K562 (cell line): ENCODE data around the gene ZACN. TPM values are rescaled to one million over a fixed set of nuclear protein-coding genes. Genes with fewer than 3 reads are reported as not detected.
A peak's percentile ranks its signal among the peaks of the same experiment; 100 is the strongest.

Source experiments
- BHLHE40 ChIP-seq: IDR thresholded peaks from 2 replicates; pipeline ENCODE4 v1.6.1; 2011; ENCODE audit warnings: low read length, improper control_type of control experiment
- BRD4 ChIP-seq: fragments of 200-600 bp; sonication (generic); IDR thresholded peaks from 2 replicates; pipeline ENCODE4 v1.6.1; 2017; ENCODE audit warnings: inconsistent platforms
- CBX8 ChIP-seq: fragments of 200-600 bp; sonication (generic); IDR thresholded peaks from 2 replicates; pipeline ENCODE4 v1.6.1; 2012; ENCODE audit warnings: borderline replicate concordance, mixed run types, low read depth, mild to moderate bottlenecking, moderate library complexity, mixed read lengths, low read length, control low read depth, inconsistent platforms; ENCODE audit not compliant: poor library complexity, severe bottlenecking; ENCODE audit errors: extremely low read depth
- CHD4 ChIP-seq: fragments of 200-600 bp; sonication (generic); IDR thresholded peaks from 3 replicates; pipeline ENCODE4 v1.6.1; 2012; ENCODE audit warnings: low read depth, mild to moderate bottlenecking, mixed read lengths, low read length, inconsistent platforms; ENCODE audit not compliant: insufficient read depth, insufficient replicate concordance, poor library complexity, severe bottlenecking
- ETV5 ChIP-seq: sonication (generic); formaldehyde crosslinking; IDR thresholded peaks from 2 replicates; pipeline ENCODE4 v1.4.0; 2020; ENCODE audit warnings: low read depth, mild to moderate bottlenecking, missing genetic modification reagents
- HDAC3 ChIP-seq: fragments of 450-650 bp; IDR thresholded peaks from 2 replicates; pipeline ENCODE4 v1.6.1; 2018; ENCODE audit warnings: borderline replicate concordance, mild to moderate bottlenecking, moderate library complexity; ENCODE audit not compliant: partially characterized antibody
- KAT7 ChIP-seq: sonication (generic); formaldehyde crosslinking; IDR thresholded peaks from 2 replicates; pipeline ENCODE4 v1.8.0; 2022; ENCODE audit warnings: missing genetic modification reagents, mild to moderate bottlenecking, borderline replicate concordance
- NBN ChIP-seq: fragments of 450-650 bp; IDR thresholded peaks from 2 replicates; pipeline ENCODE4 v1.6.1; 2016; ENCODE audit warnings: low read depth, mild to moderate bottlenecking
- NCOR1 ChIP-seq: fragments of 450-650 bp; IDR thresholded peaks from 2 replicates; pipeline ENCODE4 v1.6.1; 2016; ENCODE audit warnings: mild to moderate bottlenecking, moderate library complexity
- NFATC3 ChIP-seq: fragments of 450-650 bp; IDR thresholded peaks from 2 replicates; pipeline ENCODE4 v1.6.1; 2017; ENCODE audit warnings: mild to moderate bottlenecking
- ZBTB12 ChIP-seq: fragments of 250-450 bp; sonication (Bioruptor Pico); IDR thresholded peaks from 2 replicates; pipeline ENCODE4 v1.4.0; 2020
- ZNF780A ChIP-seq: fragments of 250-450 bp; sonication (Bioruptor Pico); IDR thresholded peaks from 2 replicates; pipeline ENCODE4 v1.5.0; 2021; ENCODE audit warnings: mild to moderate bottlenecking
- polyA plus RNA-seq, 8 experiments: library from polyadenylated mRNA; depleted of rRNA in 4 of 8; stranded (reverse) in 5 of 8; unstranded in 3 of 8; fragments of >200 nt; fragmentation: Nextera tagmentation in 2 of 8; fragmentation: Illumina TruSeq in 1 of 8; extraction: Ambion mirVana in 2 of 8; extraction: Trizol in 1 of 8; gene quantifications; 2 replicates each; pipeline versions ENCODE4 v1.2.1 to v1.2.3, GENCODE V29; 2011 to 2014; ENCODE audit warnings: inconsistent platforms in 1 of 8, missing spikeins in 1 of 8
- total RNA-seq, 7 experiments: library from RNA; depleted of rRNA in 6 of 7; stranded (reverse); fragments of >200 nt in 6 of 7; fragmentation: Illumina TruSeq in 2 of 7; extraction: Trizol in 2 of 7; gene quantifications; 2 replicates each; pipeline versions ENCODE4 v1.2.1 to v1.2.3, GENCODE V29; 2011 to 2021; ENCODE audit warnings: low replicate concordance in 1 of 7
- TF ChIP-seq, protein P1 (sequence below): IDR thresholded peaks from 3 replicates; pipeline ENCODE4 v1.6.1; 2011; ENCODE audit warnings: borderline replicate concordance, mild to moderate bottlenecking; ENCODE audit not compliant: insufficient read length, insufficient read depth
- TF ChIP-seq, protein P2 (sequence below): sonication (generic); formaldehyde crosslinking; IDR thresholded peaks from 2 replicates; pipeline ENCODE4 v1.8.0; 2022; ENCODE audit warnings: missing genetic modification reagents, mild to moderate bottlenecking, borderline replicate concordance
- TF ChIP-seq, protein P3 (sequence below): fragments of 250-450 bp; sonication (Bioruptor Pico); IDR thresholded peaks from 2 replicates; pipeline ENCODE4 v1.5.0; 2020; ENCODE audit warnings: mild to moderate bottlenecking
- TF ChIP-seq, protein P4 (sequence below): fragments of 250-450 bp; sonication (Bioruptor Pico); IDR thresholded peaks from 2 replicates; pipeline ENCODE4 v1.5.0; 2021
- TF ChIP-seq, protein P5 (sequence below): fragments of 450-650 bp; IDR thresholded peaks from 2 replicates; pipeline ENCODE4 v1.6.1; 2016; ENCODE audit warnings: antibody characterized with exemption

The ZACN gene
- total and polyA plus RNA-seq, 9 of the 15 experiments (the other 6 are each of a cell fraction or from before 2014, with no cell fraction given): 0.07 TPM; not detected in 8

DNA sequence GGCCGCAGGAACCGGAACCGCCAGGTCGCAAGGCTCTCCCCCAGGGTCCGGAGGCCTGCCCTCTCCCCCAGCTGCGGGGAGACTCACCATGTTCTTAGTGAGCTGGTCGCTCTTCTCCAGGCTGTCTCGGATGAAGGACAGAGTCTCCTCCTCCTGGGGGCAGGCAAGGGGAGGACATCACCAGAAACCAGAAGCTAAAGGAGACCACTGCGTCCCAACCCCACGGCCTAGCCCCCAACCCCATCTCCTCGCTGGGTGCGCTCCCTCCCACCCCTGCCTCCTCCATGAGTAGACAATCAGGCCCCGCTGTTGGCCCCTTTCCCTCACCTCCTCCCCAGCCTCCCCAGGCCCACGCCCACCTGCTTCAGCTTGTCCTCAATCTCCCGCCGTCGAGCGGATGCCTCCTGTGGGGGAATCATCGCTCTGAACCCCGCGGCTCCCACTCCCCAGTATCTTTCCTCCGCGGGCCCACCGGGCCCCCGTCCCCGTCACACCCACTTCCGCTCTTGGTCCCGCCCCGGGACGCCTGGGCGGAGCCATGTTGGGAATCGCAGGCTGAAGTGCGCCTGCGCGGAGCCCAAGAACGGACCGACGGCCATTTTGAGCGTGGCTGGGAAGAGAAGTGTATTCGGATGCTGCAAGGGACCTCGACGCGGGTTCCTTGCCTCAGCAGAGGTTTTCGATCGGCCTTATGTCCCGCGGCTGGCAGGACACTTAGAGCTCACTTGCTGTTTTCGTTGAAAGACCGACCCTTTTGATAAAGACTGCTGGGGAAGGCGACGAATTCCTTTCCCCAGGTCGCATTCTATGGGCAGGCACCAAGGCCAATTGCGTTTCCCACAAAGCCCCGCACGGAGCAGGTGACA, 24.5 kb downstream of the ZACN start, which contains the start of gene EXOC7 (continued):
- TF ChIP-seq, protein P1, sequence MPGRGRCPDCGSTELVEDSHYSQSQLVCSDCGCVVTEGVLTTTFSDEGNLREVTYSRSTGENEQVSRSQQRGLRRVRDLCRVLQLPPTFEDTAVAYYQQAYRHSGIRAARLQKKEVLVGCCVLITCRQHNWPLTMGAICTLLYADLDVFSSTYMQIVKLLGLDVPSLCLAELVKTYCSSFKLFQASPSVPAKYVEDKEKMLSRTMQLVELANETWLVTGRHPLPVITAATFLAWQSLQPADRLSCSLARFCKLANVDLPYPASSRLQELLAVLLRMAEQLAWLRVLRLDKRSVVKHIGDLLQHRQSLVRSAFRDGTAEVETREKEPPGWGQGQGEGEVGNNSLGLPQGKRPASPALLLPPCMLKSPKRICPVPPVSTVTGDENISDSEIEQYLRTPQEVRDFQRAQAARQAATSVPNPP: no peak
- TF ChIP-seq, protein P2, sequence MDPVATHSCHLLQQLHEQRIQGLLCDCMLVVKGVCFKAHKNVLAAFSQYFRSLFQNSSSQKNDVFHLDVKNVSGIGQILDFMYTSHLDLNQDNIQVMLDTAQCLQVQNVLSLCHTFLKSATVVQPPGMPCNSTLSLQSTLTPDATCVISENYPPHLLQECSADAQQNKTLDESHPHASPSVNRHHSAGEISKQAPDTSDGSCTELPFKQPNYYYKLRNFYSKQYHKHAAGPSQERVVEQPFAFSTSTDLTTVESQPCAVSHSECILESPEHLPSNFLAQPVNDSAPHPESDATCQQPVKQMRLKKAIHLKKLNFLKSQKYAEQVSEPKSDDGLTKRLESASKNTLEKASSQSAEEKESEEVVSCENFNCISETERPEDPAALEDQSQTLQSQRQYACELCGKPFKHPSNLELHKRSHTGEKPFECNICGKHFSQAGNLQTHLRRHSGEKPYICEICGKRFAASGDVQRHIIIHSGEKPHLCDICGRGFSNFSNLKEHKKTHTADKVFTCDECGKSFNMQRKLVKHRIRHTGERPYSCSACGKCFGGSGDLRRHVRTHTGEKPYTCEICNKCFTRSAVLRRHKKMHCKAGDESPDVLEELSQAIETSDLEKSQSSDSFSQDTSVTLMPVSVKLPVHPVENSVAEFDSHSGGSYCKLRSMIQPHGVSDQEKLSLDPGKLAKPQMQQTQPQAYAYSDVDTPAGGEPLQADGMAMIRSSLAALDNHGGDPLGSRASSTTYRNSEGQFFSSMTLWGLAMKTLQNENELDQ (CRISPR knock-in tag): no peak
- no peak for TF ChIP-seq CHD4
- TF ChIP-seq ZNF780A: no peak
- TF ChIP-seq, protein P3, sequence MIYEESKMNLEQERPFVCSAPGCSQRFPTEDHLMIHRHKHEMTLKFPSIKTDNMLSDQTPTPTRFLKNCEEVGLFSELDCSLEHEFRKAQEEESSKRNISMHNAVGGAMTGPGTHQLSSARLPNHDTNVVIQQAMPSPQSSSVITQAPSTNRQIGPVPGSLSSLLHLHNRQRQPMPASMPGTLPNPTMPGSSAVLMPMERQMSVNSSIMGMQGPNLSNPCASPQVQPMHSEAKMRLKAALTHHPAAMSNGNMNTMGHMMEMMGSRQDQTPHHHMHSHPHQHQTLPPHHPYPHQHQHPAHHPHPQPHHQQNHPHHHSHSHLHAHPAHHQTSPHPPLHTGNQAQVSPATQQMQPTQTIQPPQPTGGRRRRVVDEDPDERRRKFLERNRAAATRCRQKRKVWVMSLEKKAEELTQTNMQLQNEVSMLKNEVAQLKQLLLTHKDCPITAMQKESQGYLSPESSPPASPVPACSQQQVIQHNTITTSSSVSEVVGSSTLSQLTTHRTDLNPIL (CRISPR knock-in tag): no peak
- TF ChIP-seq, protein P4, sequence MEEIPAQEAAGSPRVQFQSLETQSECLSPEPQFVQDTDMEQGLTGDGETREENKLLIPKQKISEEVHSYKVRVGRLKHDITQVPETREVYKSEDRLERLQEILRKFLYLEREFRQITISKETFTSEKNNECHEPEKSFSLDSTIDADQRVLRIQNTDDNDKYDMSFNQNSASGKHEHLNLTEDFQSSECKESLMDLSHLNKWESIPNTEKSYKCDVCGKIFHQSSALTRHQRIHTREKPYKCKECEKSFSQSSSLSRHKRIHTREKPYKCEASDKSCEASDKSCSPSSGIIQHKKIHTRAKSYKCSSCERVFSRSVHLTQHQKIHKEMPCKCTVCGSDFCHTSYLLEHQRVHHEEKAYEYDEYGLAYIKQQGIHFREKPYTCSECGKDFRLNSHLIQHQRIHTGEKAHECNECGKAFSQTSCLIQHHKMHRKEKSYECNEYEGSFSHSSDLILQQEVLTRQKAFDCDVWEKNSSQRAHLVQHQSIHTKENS (CRISPR knock-in tag): no peak
- TF ChIP-seq BRD4: peak; percentile 69; the same call in 1 of the 2 replicates
- no peak for TF ChIP-seq BHLHE40
- no peak for TF ChIP-seq ZBTB12 (CRISPR knock-in tag)
- no peak for TF ChIP-seq NFATC3
- TF ChIP-seq CBX8: no peak
- no peak for TF ChIP-seq NCOR1
- peak; percentile 83 for TF ChIP-seq ETV5
- TF ChIP-seq, protein P5, sequence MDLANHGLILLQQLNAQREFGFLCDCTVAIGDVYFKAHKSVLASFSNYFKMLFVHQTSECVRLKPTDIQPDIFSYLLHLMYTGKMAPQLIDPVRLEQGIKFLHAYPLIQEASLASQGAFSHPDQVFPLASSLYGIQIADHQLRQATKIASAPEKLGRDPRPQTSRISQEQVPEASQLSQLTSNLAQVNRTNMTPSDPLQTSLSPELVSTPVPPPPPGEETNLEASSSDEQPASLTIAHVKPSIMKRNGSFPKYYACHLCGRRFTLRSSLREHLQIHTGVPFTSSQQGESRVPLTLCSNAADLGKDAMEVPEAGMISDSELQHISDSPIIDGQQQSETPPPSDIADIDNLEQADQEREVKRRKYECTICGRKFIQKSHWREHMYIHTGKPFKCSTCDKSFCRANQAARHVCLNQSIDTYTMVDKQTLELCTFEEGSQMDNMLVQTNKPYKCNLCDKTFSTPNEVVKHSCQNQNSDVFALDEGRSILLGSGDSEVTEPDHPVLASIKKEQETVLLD: peak; percentile 90
- no peak for TF ChIP-seq HDAC3
- 0 out of 2 replicates have a peak, but pooled peaks have one; percentile 3 for TF ChIP-seq KAT7 (CRISPR knock-in tag)
- 0 out of 2 replicates have a peak, but pooled peaks have one; percentile 19 for TF ChIP-seq NBN
